ENCODE results near the gene KIRREL3.

KIRREL3 gene

DNA sequence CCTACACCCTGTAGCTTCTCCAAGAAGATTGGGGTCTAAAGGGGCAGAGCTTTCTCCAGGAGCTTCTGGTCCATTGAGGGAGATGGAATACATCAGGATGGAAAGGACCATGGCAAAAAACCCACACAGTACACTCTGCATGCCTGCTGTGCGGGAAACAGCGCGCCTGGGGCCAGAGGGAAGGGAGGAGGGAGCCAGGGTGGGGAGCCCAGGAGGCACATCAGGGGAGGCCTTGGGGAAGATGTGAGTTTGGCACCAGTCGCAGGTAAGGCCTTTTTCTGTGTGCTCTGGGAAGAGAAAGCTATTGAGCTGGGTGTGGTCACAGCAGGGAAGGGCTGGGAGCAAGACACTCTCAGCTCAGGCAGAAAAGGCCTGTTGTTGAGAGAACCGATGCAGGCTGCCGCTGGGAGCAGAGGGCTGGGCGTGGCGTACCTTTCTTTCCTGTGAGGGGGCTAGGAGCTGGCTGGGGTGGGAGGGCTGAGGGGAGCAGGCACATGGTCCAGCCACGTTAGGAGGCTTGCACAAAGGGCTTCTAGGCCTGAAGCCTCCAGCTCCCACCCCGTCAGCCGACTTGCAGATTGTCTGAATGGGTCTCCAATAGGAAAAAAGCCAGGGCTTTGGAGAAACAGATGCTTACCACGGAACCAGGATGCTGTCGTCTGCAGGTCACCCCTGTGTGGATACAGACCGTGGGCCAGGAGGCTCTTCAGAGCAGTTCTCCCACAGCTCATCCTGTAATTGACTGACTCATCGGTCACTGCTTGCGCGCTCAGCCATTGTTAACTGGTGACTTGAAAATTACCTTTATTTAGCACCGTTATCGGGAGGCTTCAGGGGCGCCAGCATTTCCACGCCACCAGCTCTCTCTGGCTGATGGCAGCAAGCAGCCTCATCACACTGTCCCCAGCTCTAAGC, 407.8 kb downstream of the KIRREL3 start:
- H3K4me3 ChIP-seq (ENCODE audit: low read depth, low read length), result no peak overlapping the region
- no peak for TF ChIP-seq CTCF (IDR thresholded peaks at IDR 0.05; ENCODE audit: low read depth, low read length, missing control alignments)
- no peak for DNase-seq (ENCODE audit: low read depth)

GRCh38 chr11:126591966-126592489, 408.5 kb downstream of the KIRREL3 start:
- DNase-seq (ENCODE audit: low read depth), result no peak
- TF ChIP-seq CTCF (IDR thresholded peaks at IDR 0.05; ENCODE audit: low read depth, low read length, missing control alignments), result no peak
- no peak overlapping the region for H3K4me3 ChIP-seq (ENCODE audit: low read depth, low read length)

GRCh38 chr11:126589492-126589803, 411.1 kb downstream of the KIRREL3 start:
- DNase-seq (ENCODE audit: low read depth), result no peak
- H3K4me3 ChIP-seq (ENCODE audit: low read depth, low read length), result no peak overlapping the region
- no peak for TF ChIP-seq CTCF (IDR thresholded peaks at IDR 0.05; ENCODE audit: low read depth, low read length, missing control alignments)

DNA sequence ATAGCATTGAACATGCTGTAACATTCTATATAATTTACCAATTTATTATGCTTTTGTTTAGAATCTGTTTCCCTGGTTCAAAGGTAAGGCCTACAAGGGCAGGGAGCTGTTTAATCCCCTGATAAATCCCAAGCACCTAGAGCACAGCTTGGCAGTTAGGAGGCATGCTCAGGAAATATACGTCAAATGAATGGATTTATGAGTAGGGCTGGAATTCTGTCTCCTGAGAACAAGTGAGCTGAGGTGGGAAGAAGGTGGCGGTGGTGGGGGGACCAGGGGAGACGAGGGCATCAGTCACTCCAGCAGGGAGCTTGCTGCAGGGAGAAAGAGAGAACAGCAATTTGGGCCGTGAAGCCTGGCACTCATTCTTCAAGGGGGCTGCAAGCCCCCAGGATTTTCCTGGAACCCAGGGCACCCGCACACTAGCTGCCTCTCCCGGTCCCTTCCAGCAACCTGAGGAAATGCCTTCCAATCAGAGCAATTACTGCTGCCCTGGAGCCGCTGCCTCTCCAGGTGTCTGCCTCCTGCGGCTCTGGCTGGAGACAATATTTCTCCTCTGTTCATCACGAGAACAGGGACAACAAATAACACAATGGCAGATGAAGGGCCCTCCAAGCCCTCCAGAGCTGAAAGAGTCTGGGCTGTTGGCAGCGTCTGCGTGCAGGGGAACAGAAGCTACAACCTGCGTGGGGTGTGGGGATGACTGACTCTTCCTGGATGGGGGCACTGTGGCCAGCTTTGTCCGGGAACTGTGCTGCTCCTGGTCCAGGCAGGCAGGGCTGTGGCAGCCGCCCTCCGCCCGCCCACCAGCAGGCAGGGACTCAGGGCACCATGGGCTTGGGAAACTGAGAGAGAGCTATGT, 411.7 kb downstream of the KIRREL3 start:
- no peak for TF ChIP-seq CTCF (IDR thresholded peaks at IDR 0.05; ENCODE audit: low read depth, low read length, missing control alignments)
- DNase-seq (ENCODE audit: low read depth), result no peak
- no peak overlapping the region for H3K4me3 ChIP-seq (ENCODE audit: low read depth, low read length)

GRCh38 chr11:126587541-126587940, 413.0 kb downstream of the KIRREL3 start:
- DNase-seq (ENCODE audit: low read depth), result no peak
- H3K4me3 ChIP-seq (ENCODE audit: low read depth, low read length), result no peak overlapping the region
- TF ChIP-seq CTCF (IDR thresholded peaks at IDR 0.05; ENCODE audit: low read depth, low read length, missing control alignments), result no peak

DNA sequence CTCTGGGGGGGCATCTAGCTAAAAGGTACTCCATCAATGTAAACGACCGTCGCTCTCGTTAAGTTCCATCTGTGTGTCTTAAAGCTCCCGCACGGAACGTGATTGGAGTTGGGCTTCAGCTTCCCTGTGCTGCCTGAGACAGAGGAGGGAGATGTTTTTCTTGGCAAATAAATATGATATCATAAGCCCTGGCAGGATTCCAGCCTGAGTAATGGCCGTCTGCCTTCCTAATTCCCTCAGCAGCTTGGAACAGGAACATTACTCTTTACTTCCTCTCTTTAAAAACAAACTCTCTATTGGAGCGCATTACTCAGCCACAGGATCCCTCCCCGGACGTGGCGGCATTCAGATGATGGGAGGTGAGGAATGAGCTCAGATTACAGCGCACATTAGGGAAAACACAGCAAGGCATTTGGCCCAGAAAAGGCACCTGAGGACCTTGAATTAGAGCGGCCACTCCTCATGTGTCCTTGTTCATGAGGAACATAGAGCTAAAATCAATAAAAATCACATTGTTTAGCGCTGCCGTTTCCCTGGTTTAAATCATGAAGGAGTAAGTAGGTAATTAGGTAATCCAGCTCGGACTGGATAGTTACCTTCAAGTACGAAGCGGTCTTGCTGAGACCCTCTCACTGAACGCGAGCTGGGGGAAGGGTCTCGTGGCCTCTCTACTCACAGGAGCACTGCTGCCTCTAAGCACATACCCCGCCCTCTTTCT, 414.6 kb downstream of the KIRREL3 start:
- DNase-seq (ENCODE audit: low read depth), result no peak
- H3K4me3 ChIP-seq (ENCODE audit: low read depth, low read length), result no peak overlapping the region
- TF ChIP-seq CTCF (IDR thresholded peaks at IDR 0.05; ENCODE audit: low read depth, low read length, missing control alignments), result no peak
